K562 (cell line): Measurements from ENCODE around the gene THYN1. TPM values are rescaled to one million over a fixed set of nuclear protein-coding genes. Genes with fewer than 3 reads are reported as not detected.

Experiments used
- ATAC-seq: fragments of 200-7000 bp; cut with Tn5 transposase; 3 replicates; pipeline ENCODE4 v1.9.1; 2020; ENCODE audit warnings: moderate library complexity
- BruUV-seq: library from RNA; stranded (reverse); fragments of 400-500 nt; replicated peaks from 2 replicates; lab custom pipeline; 2021; lab: Mats Ljungman, UMichigan
- CTCF ChIA-PET: fragments of 300-600 bp; formaldehyde crosslinking; extraction: SDS; loops from one replicate; lab custom pipeline; 2021; ENCODE audit warnings: low intra/inter-chr PET ratio; lab: Yijun Ruan, JAX
- POLR2A ChIA-PET: fragments of 300-600, 350-650 bp; sonication (Branson Sonifier 250); formaldehyde crosslinking; extraction: SDS; loops from one replicate; lab custom pipeline; 2021; ENCODE audit warnings: antibody characterized with exemption, inconsistent platforms; lab: Yijun Ruan, JAX
- DNase-seq, 4 experiments: peaks; one replicate each; pipeline versions ENCODE4 v3.0.0 to v3.0.0-alpha.2; 2011 to 2018; ENCODE audit warnings: low spot score in 3 of 4, mixed read lengths in 3 of 4; ENCODE audit errors: extremely low read depth in 1 of 4
- FAIRE-seq: peaks from 2 replicates; lab custom pipeline; 2011; peaks lifted over from hg19 to GRCh38; lab: Jason Lieb, UNC
- H2AFZ ChIP-seq: 2 replicates; pipeline ENCODE4 v1.6.0; 2011; ENCODE audit warnings: low read depth, low read length, control low read depth, inconsistent platforms
- H3K27ac ChIP-seq: fragments of 200-600 bp; 3 replicates; pipeline ENCODE4 v1.8.0; 2011; ENCODE audit warnings: low read depth, mild to moderate bottlenecking, control low read depth, inconsistent platforms, low read length, moderate library complexity, mixed read lengths; ENCODE audit errors: extremely low read depth
- H3K27me3 ChIP-seq, 2 experiments: fragments of 300-600 bp in 1 of 2; 2 replicates in 1 of 2; 3 replicates in 1 of 2; pipeline versions ENCODE4 v1.6.0 to v1.8.0; 2011; ENCODE audit warnings: inconsistent platforms in 2 of 2, low read length in 2 of 2, mild to moderate bottlenecking in 1 of 2, mixed read lengths in 1 of 2, moderate library complexity in 1 of 2; ENCODE audit not compliant: control insufficient read depth in 2 of 2, insufficient read depth in 2 of 2
- H3K36me3 ChIP-seq: fragments of 300-600 bp; 3 replicates; pipeline ENCODE4 v1.8.0; 2011; ENCODE audit warnings: mild to moderate bottlenecking, low read length, inconsistent platforms; ENCODE audit not compliant: control insufficient read depth, insufficient read depth
- H3K4me1 ChIP-seq, 2 experiments: fragments of 200-600 bp in 1 of 2; replicated peaks in 1 of 2; 2 replicates in 1 of 2; 3 replicates in 1 of 2; pipeline versions ENCODE4 v1.5.1 to v1.8.0; 2011; ENCODE audit warnings: inconsistent platforms in 2 of 2, low read length in 2 of 2, mild to moderate bottlenecking in 1 of 2, mixed read lengths in 1 of 2, moderate library complexity in 1 of 2; ENCODE audit not compliant: control insufficient read depth in 2 of 2, insufficient read depth in 2 of 2
- H3K4me2 ChIP-seq: 2 replicates; pipeline ENCODE4 v1.6.1; 2011; ENCODE audit warnings: low read length, control low read depth, inconsistent platforms, mixed read lengths; ENCODE audit not compliant: insufficient read depth
- H3K4me3 ChIP-seq: fragments of 200-600 bp; sonication (generic), shearing (Covaris generic); 2 replicates; pipeline ENCODE4 v1.5.1; 2016; ENCODE audit warnings: control low read depth, inconsistent platforms
- H3K79me2 ChIP-seq: fragments of 200-600 bp; 3 replicates; pipeline ENCODE4 v1.8.0; 2011; ENCODE audit warnings: low read length, inconsistent platforms; ENCODE audit not compliant: control insufficient read depth, insufficient read depth
- H3K9ac ChIP-seq, 2 experiments: 2 replicates each; pipeline versions ENCODE4 v1.6.0 to v1.6.1; 2011; ENCODE audit warnings: low read depth in 2 of 2, low read length in 2 of 2, control low read depth in 1 of 2, inconsistent platforms in 1 of 2, mild to moderate bottlenecking in 1 of 2, mixed read lengths in 1 of 2; ENCODE audit not compliant: insufficient read depth in 1 of 2
- H3K9me1 ChIP-seq: one replicate; pipeline ENCODE4 v1.6.0; 2011; ENCODE audit warnings: inconsistent platforms, mild to moderate bottlenecking, low read length, moderate library complexity; ENCODE audit not compliant: control insufficient read depth, insufficient read depth
- H3K9me3 ChIP-seq: replicated peaks from 2 replicates; pipeline ENCODE4 v1.5.1; 2011; ENCODE audit warnings: low read depth, low read length, inconsistent platforms; ENCODE audit not compliant: control insufficient read depth, insufficient read depth
- H4K20me1 ChIP-seq: replicated peaks from 2 replicates; pipeline ENCODE4 v1.6.1; 2011; ENCODE audit warnings: low read length, inconsistent platforms, mixed read lengths; ENCODE audit not compliant: control insufficient read depth, insufficient read depth
- ATF7 ChIP-seq: fragments of 450-650 bp; IDR thresholded peaks from 2 replicates; pipeline ENCODE4 v1.7.1; 2014; ENCODE audit warnings: mild to moderate bottlenecking, moderate library complexity
- BRD9 ChIP-seq: fragments of 450-650 bp; IDR thresholded peaks from 2 replicates; pipeline ENCODE4 v1.6.1; 2018; ENCODE audit warnings: low read depth; ENCODE audit not compliant: partially characterized antibody
- CBFB ChIP-seq: sonication (generic); formaldehyde crosslinking; IDR thresholded peaks from 2 replicates; pipeline ENCODE4 v1.4.0; 2020; ENCODE audit warnings: mild to moderate bottlenecking, missing genetic modification reagents
- ETV1 ChIP-seq: fragments of 450-650 bp; conservative IDR thresholded peaks from 2 replicates; pipeline ENCODE4 v1.6.1; 2016; ENCODE audit warnings: missing genetic modification characterization, control low read depth, low read depth, missing compliant biosample characterization
- FIP1L1 ChIP-seq: fragments of 200-400 bp; formaldehyde crosslinking; IDR thresholded peaks from 2 replicates; pipeline ENCODE4 v1.6.1; 2018; ENCODE audit warnings: mild to moderate bottlenecking, low read depth, low read length; ENCODE audit not compliant: poor library complexity, severe bottlenecking
- KLF6 ChIP-seq: fragments of 250-450 bp; sonication (Bioruptor Pico); IDR thresholded peaks from 2 replicates; pipeline ENCODE4 v1.4.0; 2020; ENCODE audit warnings: mild to moderate bottlenecking, moderate library complexity, borderline replicate concordance
- LCOR ChIP-seq: sonication (generic); formaldehyde crosslinking; IDR thresholded peaks from 2 replicates; pipeline ENCODE4 v1.8.0; 2022; ENCODE audit warnings: mild to moderate bottlenecking, missing genetic modification reagents
- ZFP91 ChIP-seq: sonication (generic); formaldehyde crosslinking; IDR thresholded peaks from 2 replicates; pipeline ENCODE4 v1.8.0; 2022; ENCODE audit warnings: mild to moderate bottlenecking, missing genetic modification reagents
- ZKSCAN1 ChIP-seq: fragments of 150-350 bp; IDR thresholded peaks from 2 replicates; pipeline ENCODE4 v1.6.1; 2016; ENCODE audit warnings: low read depth, low read length
- ZNF143 ChIP-seq: sonication (generic); formaldehyde crosslinking; IDR thresholded peaks from 2 replicates; pipeline ENCODE4 v1.9.0; 2022; ENCODE audit warnings: mild to moderate bottlenecking, missing genetic modification reagents
- WGBS: fragments of 100-300 bp; shearing (Covaris generic); methylation state at CpG from one replicate; pipeline ENCODE4 v1.1.6; 2016; ENCODE audit warnings: low coverage, mixed read lengths; ENCODE audit not compliant: insufficient coverage; ENCODE audit errors: missing lambda C conversion rate; 5-methylcytosine and 5-hydroxymethylcytosine counted together
- in situ Hi-C: fragments of 300-500 bp; cut with MboI; formaldehyde crosslinking; loops from 4 replicates; pipeline ENCODE4 v1.15.0; 2018; ENCODE audit warnings: inconsistent platforms, mixed read lengths
- intact Hi-C: fragments of 100-400 bp; cut with micrococcal nuclease; formaldehyde crosslinking; loops from 2 replicates; pipeline ENCODE4 v1.14.2; 2022
- polyA plus RNA-seq, 8 experiments: library from polyadenylated mRNA; depleted of rRNA in 4 of 8; stranded (reverse) in 5 of 8; unstranded in 3 of 8; fragments of >200 nt; fragmentation: Nextera tagmentation in 2 of 8; fragmentation: Illumina TruSeq in 1 of 8; extraction: Ambion mirVana in 2 of 8; extraction: Trizol in 1 of 8; gene quantifications; 2 replicates each; pipeline versions ENCODE4 v1.2.1 to v1.2.3, GENCODE V29; 2011 to 2014; ENCODE audit warnings: inconsistent platforms in 1 of 8, missing spikeins in 1 of 8
- total RNA-seq, 7 experiments: library from RNA; depleted of rRNA in 6 of 7; stranded (reverse); fragments of >200 nt in 6 of 7; fragmentation: Illumina TruSeq in 2 of 7; extraction: Trizol in 2 of 7; gene quantifications; 2 replicates each; pipeline versions ENCODE4 v1.2.1 to v1.2.3, GENCODE V29; 2011 to 2021; ENCODE audit warnings: low replicate concordance in 1 of 7

Gene THYN1
- total and polyA plus RNA-seq, 9 of the 15 experiments (the other 6 are each of a cell fraction or from before 2014, with no cell fraction given): 54.9 to 279 (median 104) TPM

DNA sequence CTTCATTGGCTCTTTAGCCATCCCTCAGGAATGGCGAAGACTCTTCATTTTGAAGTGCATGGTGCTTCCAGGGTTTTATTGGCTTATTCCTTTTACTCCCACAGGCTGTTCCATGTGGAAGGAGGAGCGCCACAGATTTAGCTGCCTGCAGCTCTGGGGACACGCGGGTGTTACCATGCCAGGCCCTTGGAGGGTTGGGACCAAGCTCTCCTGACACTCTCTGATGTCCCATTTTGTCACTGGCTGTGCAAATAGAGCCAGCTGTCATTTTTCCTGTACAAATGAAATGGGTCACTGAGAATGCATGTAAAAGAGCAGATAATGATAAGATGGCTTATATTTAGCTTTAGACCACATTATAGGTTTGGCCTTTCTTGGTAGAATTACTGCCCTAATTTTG is 9.2 kb downstream of the THYN1 start:
- Histone ChIP-seq H3K9me3 (no peaks in the 10 kb centered on the region), H3K9me1 (no peaks in the 10 kb centered on the region), H3K4me2 (no peak overlapping the region), H3K4me3 (no peak overlapping the region), H3K36me3 (peaks cover 97% of the 10 kb centered on the region), H3K79me2 (no peaks in the 10 kb centered on the region), H2AFZ (no peak overlapping the region), H3K4me1 (peaks cover 0 to 5% of the 10 kb centered on the region in 2 experiments; a peak in 1 of 5 replicates), H3K9ac (no peak overlapping the region), H3K27ac (no peak overlapping the region), H4K20me1 (no peaks in the 10 kb centered on the region), H3K27me3 (no peaks in the 10 kb centered on the region)
- 96% methylated on average over 3 of the region's 4 CpGs for WGBS
- ChIA-PET POLR2A (interaction anchor here (0.6 to 1.4 kb wide), 3 partner anchors 10 to 127 kb away, joined by 3 to 5 read pairs (median 4); no protein-coding TSS in a partner anchor), CTCF (no interaction called here)
- intact Hi-C loops (loop anchor here (2.0 kb wide), 1 partner anchor 37 kb away; no protein-coding TSS in a partner anchor), in situ Hi-C loops (no loop called here)
- DNase-seq (no peak), ATAC-seq (no peak), FAIRE-seq (no peak)
- TF ChIP-seq CBFB (CRISPR knock-in tag) (no peak), ATF7 (no peak), ZNF143 (no peak), LCOR (CRISPR knock-in tag) (no peak), ZKSCAN1 (no peak), KLF6 (CRISPR knock-in tag) (no peak)
- BruUV-seq: no TSS peak

GRCh38 chr11:134242376-134242775 is 10.8 kb downstream of the THYN1 start:
- Histone ChIP-seq H3K36me3 (peaks cover 82% of the 10 kb centered on the region; the same call in 2 of the 3 replicates), H3K27me3 (no peaks in the 10 kb centered on the region), H3K4me2 (no peak overlapping the region), H3K9me1 (no peaks in the 10 kb centered on the region), H3K79me2 (no peaks in the 10 kb centered on the region), H3K27ac (no peak overlapping the region), H3K4me1 (peaks cover 2 to 3% of the 10 kb centered on the region in 2 experiments; a peak in 2 of 5 replicates), H2AFZ (no peak overlapping the region), H3K9me3 (no peaks in the 10 kb centered on the region), H3K4me3 (no peak overlapping the region), H3K9ac (no peak overlapping the region), H4K20me1 (no peaks in the 10 kb centered on the region)
- DNase-seq: no peak
- in situ Hi-C loops (no loop called here), intact Hi-C loops (no loop called here)
- ATAC-seq: no peak
- TF ChIP-seq ZFP91 (CRISPR knock-in tag): no peak
- TF ChIP-seq BRD9: no peak
- no peak for TF ChIP-seq FIP1L1
- no peak for TF ChIP-seq ETV1
- FAIRE-seq: no peak
- no TSS peak for BruUV-seq
- POLR2A ChIA-PET: no interaction called here
- 93% methylated on average over 9 of the region's 9 CpGs for WGBS
- CTCF ChIA-PET: no interaction called here
